RPMI8226 (cell line): Measurements from ENCODE around the gene RBM23.
A peak's percentile ranks its signal among the peaks of the same experiment; 100 is the strongest.
"Not testable (repeated sequence)": the region's sequence is repeated elsewhere in the genome, so short reads cannot be mapped to it uniquely, and the experiment has no call there.

Source experiments
- DNase-seq: peaks from one replicate; pipeline ENCODE4 v3.0.0-alpha.2; 2015

Gene RBM23

DNA sequence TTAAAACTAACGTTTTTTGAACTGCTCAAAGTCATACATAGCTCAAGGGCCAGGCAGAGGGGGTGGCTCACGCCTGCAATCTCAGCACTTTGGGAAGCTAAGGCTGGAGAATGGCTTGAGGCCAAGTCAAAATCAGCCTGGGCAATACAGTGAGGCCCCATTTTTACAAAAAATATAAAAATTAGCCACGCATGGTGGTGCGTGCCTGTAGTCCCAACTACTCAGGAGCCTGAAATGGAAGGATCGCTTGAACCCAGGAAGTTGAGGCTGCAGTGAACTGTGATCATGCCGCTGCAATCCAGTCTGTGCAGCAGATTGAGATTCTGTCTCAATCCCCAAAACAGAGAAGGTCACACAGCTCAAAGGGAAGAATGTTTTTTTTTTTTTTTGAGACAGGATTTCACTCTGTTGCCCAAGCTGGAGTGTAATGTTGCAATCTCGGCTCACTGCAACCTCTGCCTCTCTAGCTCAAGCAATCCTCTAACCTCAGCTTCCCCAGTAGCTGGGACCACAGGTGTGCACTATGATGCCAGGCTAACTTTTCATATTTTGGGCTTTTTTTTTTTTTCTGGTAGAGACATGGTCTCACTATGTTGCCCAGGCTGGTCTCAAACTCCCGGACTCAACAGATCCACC lies 2.9 kb downstream of the RBM23 start:
- no peak for DNase-seq

DNA sequence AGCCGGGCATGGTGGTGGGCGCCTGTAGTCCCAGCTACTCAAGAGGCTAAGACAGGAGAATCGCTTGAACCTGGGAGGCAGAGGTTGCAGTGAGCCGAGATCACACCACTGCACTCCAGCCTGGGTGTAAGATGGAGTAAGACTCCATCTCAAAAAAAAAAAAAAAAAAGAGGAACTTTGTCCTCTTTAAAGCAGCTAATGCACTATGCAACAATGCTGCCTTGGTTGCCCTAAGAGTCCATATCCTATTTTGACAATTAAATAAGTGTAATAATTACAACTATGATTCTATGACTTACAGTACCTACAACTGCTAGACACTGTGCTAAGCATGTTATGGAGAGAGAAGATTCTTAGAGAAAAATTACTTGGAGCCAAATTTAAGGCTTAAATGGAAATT lies 4.1 kb downstream of the RBM23 start:
- DNase-seq, result not testable (repeated sequence)

DNA sequence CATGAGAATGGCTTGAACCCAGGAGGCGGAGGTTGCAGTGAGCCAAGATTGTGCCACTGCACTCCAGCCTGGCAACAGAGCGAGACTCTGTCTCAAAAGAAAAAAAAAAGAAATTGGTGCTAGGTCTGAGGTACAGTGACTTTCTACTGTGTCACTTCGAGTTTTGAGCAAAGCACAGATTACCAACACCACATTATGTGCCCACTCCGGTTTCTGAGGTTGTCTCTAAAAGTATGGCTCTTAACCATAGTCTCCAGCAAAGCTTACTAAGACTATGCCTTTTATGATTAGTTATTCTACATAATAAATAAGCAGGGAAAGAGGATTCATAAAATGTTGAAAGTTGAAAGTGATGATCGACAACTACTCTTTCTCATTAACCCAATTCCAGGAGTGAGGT lies 8.0 kb downstream of the RBM23 start:
- no peak for DNase-seq

DNA sequence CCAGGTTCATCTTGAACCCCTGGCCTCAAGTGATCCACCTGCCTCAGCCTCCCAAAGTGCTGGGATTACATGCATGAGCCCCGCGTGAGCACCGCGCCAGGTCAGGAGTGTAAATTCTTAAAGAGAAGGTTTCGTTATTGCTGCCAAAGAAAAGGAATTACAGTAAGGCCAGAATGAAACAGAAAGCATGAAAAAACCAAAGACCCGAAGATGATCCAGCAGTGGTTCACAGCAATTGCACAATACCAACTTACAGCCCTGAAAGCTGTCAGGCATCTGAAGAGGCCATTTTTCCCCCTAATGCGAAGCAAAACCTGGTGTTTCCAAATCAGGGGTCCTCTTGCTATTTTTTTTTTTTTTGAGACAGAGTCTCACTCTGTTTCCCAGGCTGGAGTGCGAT lies 10.3 kb downstream of the RBM23 start:
- no peak for DNase-seq

DNA sequence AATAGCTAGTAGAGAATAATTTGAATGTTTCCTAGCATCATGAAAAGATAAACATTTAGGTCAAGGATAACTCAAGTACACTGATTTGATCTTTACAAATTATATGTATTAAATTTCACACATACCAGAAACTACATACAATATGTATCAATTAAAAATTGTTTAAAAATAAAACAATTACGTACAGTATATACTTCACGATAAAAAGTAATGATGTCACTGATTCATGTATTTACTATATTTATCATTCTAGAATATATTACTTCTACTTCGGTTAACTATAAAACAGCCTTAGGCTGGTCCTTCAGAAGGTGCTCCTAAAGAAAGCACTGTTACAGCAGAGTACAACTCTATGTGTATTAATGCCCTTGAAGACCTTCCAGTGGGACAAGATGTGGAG lies 11.5 kb downstream of the RBM23 start:
- DNase-seq, result no peak

DNA sequence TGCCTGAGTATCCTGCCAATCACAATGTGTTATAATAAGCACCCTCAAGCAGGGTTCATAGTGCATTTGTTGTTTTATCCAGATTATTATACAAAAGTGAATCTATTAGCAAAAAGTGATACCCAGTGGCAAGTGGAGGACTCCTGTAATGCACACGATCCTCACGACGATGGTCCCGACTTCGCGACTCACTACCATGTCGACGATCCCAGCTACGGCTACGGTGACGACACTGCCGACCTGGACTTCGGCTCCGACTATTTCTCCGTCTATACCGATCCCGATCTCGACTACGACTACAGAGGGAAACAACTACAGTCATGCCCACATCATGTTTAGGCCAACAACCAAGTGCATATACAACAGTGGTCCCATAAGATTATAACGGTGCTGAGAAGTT lies 12.9 kb downstream of the RBM23 start:
- no peak for DNase-seq

DNA sequence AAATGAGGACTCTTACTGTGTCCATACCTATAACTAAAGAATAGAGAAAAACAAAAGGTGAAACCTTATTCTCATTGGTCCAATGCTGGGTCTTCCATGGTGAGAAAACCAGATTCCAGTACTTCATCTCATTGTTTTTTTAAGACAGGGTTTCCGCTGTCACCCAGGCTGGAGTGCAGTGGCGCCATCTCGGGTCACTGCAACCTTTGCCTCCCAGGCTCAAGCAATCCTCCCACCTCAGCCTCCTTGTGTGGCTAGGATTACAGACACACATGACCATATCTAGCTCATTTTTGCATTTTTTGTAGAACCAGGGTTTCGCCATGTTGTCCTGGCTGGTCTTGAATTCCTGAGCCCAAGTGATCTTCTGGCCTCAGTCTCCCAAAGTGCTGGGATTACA lies 13.3 kb downstream of the RBM23 start:
- no peak for DNase-seq

DNA sequence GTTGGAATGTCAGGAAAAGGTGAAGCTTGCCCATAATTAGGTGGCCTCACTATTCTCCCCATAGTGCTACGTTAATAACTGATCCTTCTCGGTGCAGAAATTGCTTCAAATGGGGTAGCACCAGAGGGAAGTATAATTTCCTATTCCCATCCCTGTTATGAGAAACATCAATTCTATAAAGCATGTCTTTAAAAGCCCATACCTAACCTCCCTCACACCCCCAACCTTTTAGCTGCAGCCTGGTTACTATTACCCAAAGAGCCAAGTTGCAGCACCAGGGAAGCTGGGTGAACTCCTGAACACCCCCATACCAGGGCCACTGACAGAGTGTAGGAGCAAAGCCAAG lies 15.2 kb downstream of the RBM23 start:
- no peak for DNase-seq

DNA sequence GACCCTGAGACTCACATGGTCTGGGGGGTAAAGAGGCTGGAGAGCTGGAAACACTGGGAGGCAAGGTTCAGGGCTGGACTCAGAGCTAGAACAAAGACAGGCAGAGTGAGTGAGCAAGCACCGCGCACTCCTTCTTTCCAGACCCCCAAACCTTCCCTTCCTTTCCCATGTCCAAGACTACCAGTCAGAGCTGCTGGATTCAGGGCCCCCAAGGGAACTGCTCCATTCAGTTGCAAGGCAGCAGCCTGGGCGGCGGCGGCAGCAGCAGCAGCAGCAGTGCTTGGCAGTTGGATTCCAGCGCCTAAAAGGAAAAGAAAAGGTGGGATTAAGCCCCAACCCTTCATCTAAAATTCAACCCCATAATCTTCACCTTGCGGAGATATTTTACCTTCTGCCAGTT lies 17.1 kb downstream of the RBM23 start:
- DNase-seq, result no peak

DNA sequence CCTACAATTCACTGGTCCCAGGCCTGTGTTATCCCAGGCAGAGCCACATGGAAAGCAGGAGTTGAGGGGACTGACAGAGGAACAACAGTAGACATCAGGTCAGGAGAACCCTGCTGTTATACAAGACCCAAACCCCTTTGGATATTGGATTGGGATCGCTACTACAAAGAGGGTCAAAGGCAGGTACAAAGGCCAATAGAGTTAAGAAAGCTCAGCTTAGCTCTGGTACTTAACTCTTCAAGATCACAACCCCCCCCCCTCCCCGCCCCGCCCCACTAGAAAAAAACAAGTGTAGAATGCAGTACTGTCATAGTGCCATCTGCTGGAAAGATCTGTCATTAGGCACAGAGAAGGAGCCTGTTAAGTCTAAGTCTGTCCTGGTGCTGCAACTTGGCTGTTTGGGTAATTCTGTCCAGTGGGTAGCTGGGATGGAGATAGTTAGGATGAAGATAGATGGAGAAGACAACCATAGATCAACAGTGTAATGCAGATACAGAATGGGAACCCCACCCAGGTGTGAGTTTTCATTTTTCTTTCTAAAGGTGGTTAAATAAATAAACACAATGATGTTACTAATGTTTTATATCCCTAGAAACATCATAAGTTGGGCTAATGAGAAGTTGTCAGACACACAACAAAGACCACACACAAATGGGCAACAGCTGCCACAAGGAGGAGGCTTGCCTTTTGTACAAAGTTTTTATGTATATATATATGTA lies 18.7 kb downstream of the RBM23 start:
- peak; percentile 72 for DNase-seq

DNA sequence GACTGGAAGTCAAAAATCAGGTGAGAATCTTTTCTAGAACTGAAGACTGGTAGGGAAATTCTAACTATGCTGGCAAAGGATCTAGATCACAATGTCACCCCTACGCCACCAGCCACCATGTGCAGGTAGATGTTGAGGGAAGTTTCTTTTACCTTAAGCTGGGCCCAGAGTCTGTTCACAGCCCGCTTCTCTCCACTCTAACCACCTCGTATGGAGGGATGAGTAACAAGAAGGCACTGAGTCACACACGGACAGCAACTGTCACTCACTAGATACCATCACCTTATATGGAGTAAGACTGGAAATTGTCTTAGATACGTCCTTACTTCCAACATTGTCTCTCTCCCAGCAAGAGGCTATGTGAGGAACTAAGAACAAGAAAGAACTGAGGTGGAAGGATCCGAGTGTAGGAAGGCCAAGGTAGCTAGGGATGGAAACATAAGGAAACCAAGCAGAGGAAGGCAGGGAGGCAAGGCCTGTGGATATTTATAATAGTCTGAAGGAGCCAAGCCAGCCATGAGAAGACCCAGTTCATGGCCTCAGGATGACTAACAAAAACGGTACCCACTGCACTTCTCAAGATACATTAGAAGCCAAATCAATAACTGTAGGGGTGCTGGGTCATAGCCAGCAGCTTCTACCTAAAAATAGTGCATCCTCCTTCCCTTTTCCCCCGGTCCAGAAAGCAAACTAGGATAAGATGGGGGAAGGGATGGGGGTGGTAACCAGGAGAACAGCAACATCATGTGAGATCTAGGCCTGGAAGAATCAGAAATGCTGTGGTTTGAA lies 20.5 kb downstream of the RBM23 start:
- DNase-seq, result no peak

DNA sequence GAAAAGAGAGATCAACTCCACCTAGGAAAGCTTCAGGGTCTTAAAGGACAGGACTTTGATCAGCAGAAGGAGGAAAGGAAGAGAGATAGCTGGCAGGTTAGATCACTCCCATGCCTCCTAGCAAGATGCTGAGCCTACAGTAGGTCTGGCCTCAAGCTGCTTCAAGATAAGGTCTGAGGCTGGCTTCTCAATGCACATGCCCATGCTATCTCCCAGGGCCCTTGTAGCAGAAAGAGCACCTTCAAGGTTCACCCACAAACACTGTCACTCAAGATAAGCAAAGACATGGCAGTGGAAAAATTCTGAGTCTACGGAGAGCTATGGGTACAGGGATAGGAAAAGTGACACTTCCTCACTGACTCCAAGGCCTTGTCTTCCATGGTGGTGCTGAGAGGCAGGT lies 21.6 kb downstream of the RBM23 start:
- no peak for DNase-seq

DNA sequence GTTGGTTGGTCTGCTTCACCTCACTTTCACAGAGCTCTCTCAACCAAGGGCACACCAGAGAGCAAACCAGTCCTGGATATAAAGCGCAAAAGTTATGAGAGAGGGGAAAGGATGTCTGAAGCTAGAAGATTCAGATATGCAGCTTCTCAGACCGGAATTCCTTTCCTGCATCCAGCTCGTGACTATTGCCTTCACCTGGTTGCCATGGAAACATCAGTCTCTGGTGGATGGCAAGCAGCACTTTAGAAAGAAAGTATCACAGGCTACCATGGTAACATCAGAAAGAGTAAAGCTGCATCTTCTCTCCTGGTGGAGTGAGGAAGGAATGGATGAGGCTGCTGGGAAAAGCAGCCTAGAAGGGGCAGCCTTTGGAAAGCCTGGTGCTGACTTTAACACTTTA lies 22.2 kb downstream of the RBM23 start:
- DNase-seq, result no peak

DNA sequence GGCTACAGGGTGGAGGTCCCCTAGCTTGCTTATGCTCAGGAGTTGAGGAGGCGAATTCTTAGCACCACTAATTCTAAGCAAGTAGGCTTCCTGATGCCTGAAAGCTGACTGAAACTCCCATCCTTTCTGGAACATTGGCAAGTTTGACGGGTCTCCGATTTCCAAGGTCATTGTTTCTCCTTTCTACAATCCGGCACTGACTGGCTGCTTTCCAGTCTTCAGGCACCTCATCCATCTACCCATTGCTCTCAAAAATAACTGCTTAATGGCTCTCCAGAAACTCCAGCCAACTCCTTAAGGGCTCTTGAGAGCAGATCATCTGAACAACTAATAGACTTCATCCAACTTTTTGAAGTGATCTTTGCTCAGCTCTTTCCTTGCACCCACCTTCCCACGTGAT lies 22.6 kb downstream of the RBM23 start:
- no peak for DNase-seq

DNA sequence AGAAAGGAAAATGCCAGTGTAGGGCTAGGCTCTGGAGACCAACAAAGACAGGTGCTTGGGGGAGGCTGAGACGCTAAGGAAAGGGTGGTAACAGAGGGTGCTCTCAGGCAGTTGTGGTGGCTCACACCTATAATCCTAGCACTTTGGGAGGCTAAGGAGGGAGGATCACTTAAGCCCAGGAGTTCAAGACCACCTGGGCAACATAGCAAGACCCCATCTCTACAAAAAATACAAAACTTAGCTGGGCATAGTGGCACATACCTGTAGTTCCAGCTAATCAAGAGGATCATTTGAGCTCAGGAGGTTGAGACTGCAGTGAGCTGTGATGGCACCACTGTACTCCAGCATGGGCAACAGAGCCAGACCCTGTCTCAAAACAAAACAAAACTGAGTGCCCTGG lies 23.5 kb downstream of the RBM23 start:
- no peak for DNase-seq

DNA sequence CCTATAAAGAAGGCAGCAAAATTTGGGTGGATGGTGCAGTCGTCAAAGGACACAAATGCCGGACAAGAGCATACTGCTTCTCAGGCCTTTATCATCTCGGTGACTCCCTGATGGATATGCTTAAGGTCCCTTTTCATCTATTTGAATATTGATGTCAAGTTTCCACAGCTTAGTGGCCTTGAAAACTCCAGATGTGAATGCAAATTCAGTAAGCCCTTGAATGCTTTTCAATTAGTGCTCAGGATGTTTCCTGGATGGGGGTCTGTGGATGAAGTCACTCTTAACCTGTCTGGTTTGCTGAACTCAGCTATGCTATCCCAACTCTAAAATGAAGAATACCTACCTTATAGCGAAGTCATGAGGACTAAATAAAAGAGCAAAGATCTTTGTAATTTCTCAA lies 25.2 kb downstream of the RBM23 start:
- DNase-seq, result no peak

DNA sequence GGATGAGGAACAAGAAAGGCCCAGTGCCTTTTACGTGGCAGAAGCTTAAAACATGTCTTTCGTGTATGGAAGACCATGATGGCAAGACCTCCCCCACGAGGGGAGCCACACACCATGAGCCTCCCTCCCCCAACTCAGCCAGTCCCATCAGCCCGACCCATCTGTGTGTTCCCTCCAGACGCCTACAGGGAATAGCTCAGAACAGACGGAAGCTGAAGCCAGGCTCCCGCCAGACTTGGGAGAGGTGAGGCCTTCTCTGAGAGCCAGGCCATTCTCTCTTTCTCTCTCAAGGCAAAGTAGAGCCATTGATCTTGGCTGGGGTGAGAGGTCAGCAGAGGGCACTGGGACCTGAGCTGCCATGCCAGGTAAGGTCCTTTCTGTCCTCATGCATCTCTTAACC lies 26.5 kb downstream of the RBM23 start:
- DNase-seq, result no peak

DNA sequence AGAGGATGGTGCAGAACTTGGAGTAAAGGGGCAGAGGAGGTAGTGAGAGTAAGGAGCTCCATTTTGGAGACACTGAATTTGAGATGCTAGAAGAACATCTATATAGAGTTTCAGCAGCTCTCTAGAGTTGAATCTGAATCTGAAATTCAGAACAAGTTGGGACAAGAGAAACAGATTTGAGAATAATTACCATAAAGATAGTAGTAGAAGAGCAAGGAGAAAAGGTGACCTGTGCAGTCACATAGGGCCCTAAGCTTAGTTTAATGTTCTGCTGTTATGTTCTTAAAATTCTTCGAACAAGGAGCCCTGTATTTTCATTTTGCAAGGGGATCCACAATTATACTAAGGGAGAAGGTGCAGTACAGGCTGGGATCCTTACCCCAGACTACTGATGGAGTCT lies 28.5 kb downstream of the RBM23 start:
- no peak for DNase-seq

DNA sequence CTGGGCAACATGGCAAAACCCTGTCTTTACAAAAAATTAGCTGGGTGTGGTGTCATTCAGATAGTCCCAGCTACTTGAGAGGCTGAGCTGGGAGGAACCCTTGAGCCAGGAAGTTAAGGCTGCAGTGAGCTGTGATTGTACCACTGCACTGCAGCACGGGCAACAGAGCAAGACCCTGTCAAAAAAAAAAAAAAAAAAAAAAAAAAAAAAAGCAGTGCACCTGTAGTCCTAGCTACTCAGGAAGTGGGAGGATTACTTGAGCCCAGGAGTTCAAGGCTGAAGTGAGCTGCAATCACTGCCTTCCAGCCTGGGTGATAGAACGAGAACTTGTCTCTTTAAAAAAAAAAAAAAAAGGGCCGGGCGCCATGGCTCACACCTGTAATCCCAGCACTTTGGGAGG lies 30.3 kb downstream of the RBM23 start:
- peak; percentile 70 for DNase-seq

DNA sequence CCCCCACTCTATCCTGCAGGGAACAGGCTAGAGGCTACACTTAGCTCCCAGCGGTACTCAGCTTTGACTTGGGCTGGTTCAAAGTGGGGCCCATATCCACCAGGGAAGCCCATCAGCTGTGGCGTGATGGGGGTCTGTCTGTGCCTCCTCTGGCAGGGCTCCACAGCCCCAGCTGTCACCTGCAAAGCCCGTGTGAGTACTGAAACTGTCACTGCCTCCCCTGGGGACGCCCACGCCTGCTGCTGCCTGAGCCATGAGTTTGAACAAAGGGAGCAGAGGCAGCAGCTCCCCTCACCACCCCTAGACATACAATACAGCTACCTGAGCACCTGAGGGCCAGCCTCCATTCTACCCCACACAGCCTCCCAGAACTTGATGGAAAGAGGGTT lies 31.0 kb downstream of the RBM23 start:
- DNase-seq, result peak; percentile 57

DNA sequence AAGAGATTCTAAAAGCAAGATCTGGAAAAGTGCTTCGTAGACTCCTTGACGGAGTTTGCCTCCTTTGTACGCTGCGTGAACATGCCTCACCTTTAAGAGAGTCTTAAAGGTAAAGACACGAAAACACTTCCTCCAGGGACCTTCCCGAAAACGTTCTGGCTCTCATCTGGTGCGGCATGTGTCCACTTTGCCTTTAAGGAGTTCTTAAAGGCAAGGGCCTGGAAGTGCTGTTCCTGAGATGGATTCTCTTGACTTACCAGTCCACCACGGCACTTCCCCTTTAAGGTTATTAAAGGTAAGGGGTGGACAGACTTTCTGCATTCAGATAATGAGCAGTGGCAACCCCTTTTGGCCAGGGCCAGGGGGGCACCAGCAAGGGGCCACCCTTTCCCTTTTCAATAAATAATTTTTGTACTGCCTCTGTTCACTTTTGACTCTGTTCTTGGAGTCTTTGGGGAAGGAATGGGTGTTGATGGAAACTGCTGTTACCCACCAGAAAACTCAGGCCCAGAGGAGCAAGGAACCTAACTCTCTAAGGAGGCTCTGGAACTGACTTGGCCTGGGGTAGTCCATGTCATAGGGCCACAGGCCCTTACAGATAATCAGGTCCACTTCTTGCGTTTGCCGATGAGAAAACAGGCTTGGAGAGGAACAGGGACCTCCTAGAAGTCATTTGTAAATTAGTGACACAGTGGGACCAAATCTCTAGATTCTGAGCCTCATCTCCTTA lies 31.5 kb downstream of the RBM23 start:
- DNase-seq, result peak; percentile 91

DNA sequence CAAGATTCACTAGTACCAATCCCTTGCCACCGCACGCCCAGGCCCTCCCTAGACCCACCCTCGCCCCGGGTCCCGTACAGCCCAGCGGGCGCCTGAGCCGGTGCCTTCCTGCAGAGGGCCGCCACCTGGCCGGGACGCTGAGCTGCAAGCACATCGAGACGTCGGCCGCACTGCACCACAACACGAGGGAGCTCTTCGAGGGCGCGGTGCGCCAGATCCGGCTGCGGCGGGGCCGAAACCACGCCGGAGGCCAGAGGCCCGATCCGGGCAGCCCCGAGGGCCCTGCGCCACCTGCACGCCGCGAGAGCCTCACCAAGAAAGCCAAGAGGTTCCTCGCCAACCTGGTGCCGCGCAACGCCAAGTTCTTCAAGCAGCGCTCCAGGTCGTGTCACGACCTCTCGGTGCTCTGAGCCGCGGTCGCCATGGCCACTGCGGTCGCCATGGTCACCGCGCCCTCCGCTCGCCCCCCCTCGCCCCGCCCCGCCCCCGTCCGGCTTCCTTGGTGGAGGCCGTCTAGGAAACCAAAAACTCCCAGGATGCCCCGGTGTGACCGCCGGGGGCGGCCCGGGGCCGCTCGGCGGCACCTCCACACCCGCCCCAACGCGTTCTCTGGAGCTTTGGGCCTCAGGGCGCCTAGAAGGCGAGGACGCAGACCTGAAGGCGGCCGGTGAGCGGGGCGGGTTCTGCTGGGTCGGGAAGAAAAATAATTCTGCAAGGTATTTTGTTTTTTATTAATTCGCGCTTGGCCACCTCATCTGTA lies 32.3 kb downstream of the RBM23 start:
- peak; percentile 88 for DNase-seq

DNA sequence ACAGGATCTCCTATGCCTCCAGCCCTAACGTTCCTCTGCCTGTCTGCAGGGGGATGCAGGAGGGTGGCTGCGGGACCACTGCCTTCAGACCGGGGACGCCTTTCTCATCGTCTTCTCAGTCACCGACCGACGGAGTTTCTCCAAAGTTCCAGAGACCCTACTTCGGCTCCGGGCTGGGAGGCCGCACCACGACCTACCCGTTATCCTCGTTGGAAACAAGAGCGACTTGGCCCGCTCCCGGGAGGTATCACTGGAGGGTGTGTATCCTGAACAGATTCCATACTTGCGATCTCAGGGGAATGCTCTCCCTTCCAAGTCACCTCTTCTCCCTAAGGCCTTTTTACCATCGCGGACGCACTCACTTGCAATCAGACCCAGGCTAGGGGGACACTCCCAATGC lies 33.0 kb downstream of the RBM23 start:
- no peak for DNase-seq
